ENCODE measurements around the gene STYXL1.

STYXL1 gene

GRCh38 chr7:75986147-75986781 is 61.5 kb downstream of the STYXL1 start:
- Histone ChIP-seq H3K4me1 (peaks cover 9% of the 10 kb centered on the region), H3K27me3 (ENCODE audit: control insufficient read depth, insufficient read depth, low read length) (no peaks in the 10 kb centered on the region), H3K27ac (no peak overlapping the region), H3K9ac (no peak overlapping the region), H3K79me2 (no peaks in the 10 kb centered on the region), H3K9me3 (ENCODE audit: control insufficient read depth, low read length) (no peaks in the 10 kb centered on the region), H3K4me3 (ENCODE audit: low read depth, low read length) (no peak overlapping the region), H3K4me2 (ENCODE audit: low read length) (no peak overlapping the region), H2AFZ (no peak overlapping the region), H3K36me3 (ENCODE audit: control insufficient read depth, insufficient read depth, low read length) (no peaks in the 10 kb centered on the region)
- no peak for TF ChIP-seq CTCF (IDR thresholded peaks at IDR 0.05)

- TF ChIP-seq CTCF (IDR thresholded peaks at IDR 0.05), result no peak
- Histone ChIP-seq H3K36me3 (ENCODE audit: control insufficient read depth, insufficient read depth, low read length) (no peaks in the 10 kb centered on the region), H3K4me3 (ENCODE audit: low read depth, low read length) (no peak overlapping the region), H3K79me2 (no peaks in the 10 kb centered on the region), H3K9ac (no peak overlapping the region), H3K4me2 (ENCODE audit: low read length) (no peak overlapping the region), H3K27ac (no peak overlapping the region), H2AFZ (no peak overlapping the region), H3K4me1 (peaks cover 9% of the 10 kb centered on the region), H3K27me3 (ENCODE audit: control insufficient read depth, insufficient read depth, low read length) (no peaks in the 10 kb centered on the region), H3K9me3 (ENCODE audit: control insufficient read depth, low read length) (no peaks in the 10 kb centered on the region)
Measured at GRCh38 chr7:75985518-75986146, 62.2 kb downstream of the STYXL1 start.

GRCh38 chr7:75985009-75985517 is 62.7 kb downstream of the STYXL1 start:
- Histone ChIP-seq H3K4me3 (ENCODE audit: low read depth, low read length) (no peak overlapping the region), H3K4me1 (peaks cover 9% of the 10 kb centered on the region), H3K4me2 (ENCODE audit: low read length) (no peak overlapping the region), H3K27ac (no peak overlapping the region), H3K79me2 (no peaks in the 10 kb centered on the region), H2AFZ (no peak overlapping the region), H3K9me3 (ENCODE audit: control insufficient read depth, low read length) (no peaks in the 10 kb centered on the region), H3K36me3 (ENCODE audit: control insufficient read depth, insufficient read depth, low read length) (no peaks in the 10 kb centered on the region), H3K9ac (no peak overlapping the region), H3K27me3 (ENCODE audit: control insufficient read depth, insufficient read depth, low read length) (no peaks in the 10 kb centered on the region)
- TF ChIP-seq CTCF (IDR thresholded peaks at IDR 0.05), result no peak

GRCh38 chr7:75984130-75985008 is 63.4 kb downstream of the STYXL1 start:
- Histone ChIP-seq H3K4me2 (ENCODE audit: low read length) (no peak overlapping the region), H2AFZ (no peak overlapping the region), H3K4me1 (peaks cover 3% of the 10 kb centered on the region), H3K9me3 (ENCODE audit: control insufficient read depth, low read length) (no peaks in the 10 kb centered on the region), H3K27me3 (ENCODE audit: control insufficient read depth, insufficient read depth, low read length) (no peaks in the 10 kb centered on the region), H3K27ac (no peak overlapping the region), H3K9ac (no peak overlapping the region), H3K79me2 (no peaks in the 10 kb centered on the region), H3K4me3 (ENCODE audit: low read depth, low read length) (no peak overlapping the region), H3K36me3 (ENCODE audit: control insufficient read depth, insufficient read depth, low read length) (no peaks in the 10 kb centered on the region)
- no peak for TF ChIP-seq CTCF (IDR thresholded peaks at IDR 0.05)
